ENCODE results near the gene PARD3B.

DNA sequence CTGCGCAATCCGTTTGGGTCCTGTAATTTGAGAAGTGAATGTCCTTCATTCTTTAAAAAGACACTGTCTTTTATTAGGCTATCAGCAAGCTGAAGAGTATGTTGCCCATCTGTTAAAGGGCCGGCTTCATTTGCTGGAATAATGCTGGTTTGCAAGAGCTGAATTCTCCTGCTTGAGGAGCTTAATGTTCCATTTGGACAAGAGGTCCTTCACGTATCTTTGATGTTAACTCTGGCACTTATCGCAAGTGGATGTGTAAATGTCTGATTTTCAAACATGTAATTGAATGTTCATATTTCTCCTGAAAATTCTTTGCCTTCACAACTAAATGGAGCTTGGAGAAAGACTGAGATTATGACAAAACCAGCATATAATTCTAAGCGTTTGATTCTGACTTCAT is 856.2 kb downstream of the PARD3B start:
- TF ChIP-seq, protein P1, sequence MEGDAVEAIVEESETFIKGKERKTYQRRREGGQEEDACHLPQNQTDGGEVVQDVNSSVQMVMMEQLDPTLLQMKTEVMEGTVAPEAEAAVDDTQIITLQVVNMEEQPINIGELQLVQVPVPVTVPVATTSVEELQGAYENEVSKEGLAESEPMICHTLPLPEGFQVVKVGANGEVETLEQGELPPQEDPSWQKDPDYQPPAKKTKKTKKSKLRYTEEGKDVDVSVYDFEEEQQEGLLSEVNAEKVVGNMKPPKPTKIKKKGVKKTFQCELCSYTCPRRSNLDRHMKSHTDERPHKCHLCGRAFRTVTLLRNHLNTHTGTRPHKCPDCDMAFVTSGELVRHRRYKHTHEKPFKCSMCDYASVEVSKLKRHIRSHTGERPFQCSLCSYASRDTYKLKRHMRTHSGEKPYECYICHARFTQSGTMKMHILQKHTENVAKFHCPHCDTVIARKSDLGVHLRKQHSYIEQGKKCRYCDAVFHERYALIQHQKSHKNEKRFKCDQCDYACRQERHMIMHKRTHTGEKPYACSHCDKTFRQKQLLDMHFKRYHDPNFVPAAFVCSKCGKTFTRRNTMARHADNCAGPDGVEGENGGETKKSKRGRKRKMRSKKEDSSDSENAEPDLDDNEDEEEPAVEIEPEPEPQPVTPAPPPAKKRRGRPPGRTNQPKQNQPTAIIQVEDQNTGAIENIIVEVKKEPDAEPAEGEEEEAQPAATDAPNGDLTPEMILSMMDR (IDR thresholded peaks at IDR 0.05), result no peak
- TF ChIP-seq POLR2A (IDR thresholded peaks at IDR 0.05), result no peak
